IMR-90 (cell line): ENCODE results near the gene DTNA. TPM values are rescaled to one million over a fixed set of nuclear protein-coding genes. Genes with fewer than 3 reads are reported as not detected.

Source experiments
- ATAC-seq: fragments of 200-7000 bp; cut with Tn5 transposase; 2 replicates; pipeline ENCODE4 v1.9.1; 2020; ENCODE audit warnings: low read depth, mild to moderate bottlenecking, moderate library complexity
- BruUV-seq: library from RNA; stranded (reverse); fragments of 400-500 nt; replicated peaks from 2 replicates; lab custom pipeline; 2021; lab: Mats Ljungman, UMichigan
- CTCF ChIA-PET: fragments of 300-600 bp; formaldehyde crosslinking; extraction: SDS; loops from one replicate; lab custom pipeline; 2021; ENCODE audit warnings: antibody characterized with exemption; lab: Yijun Ruan, JAX
- POLR2A ChIA-PET: fragments of 300-600 bp; sonication (Branson Sonifier 250); formaldehyde crosslinking; loops from one replicate; lab custom pipeline; 2022; ENCODE audit warnings: antibody characterized with exemption; ENCODE audit not compliant: unreplicated experiment; lab: Charles Lee
- DNase-seq: peaks from one replicate; pipeline ENCODE4 v3.0.0; 2013
- H2AFZ ChIP-seq: replicated peaks from 2 replicates; pipeline ENCODE3; 2013; ENCODE audit warnings: low read length, mild to moderate bottlenecking; ENCODE audit not compliant: poor library complexity
- H2AK5ac ChIP-seq: 2 replicates; pipeline ENCODE4 v1.6.1; 2013; ENCODE audit warnings: low read depth, low read length, inconsistent platforms
- H2AK9ac ChIP-seq: replicated peaks from 2 replicates; pipeline ENCODE3; 2013; ENCODE audit warnings: mild to moderate bottlenecking, low read depth, low read length, moderate library complexity; ENCODE audit not compliant: poor library complexity
- H2BK120ac ChIP-seq: 2 replicates; pipeline ENCODE4 v1.6.1; 2013; ENCODE audit warnings: low read depth, low read length, inconsistent platforms
- H2BK15ac ChIP-seq: 3 replicates; pipeline ENCODE4 v1.6.1; 2013; ENCODE audit warnings: low read depth, low read length, inconsistent platforms
- H2BK20ac ChIP-seq: 2 replicates; pipeline ENCODE4 v1.6.1; 2013; ENCODE audit warnings: low read depth, mild to moderate bottlenecking, inconsistent platforms, low read length, moderate library complexity
- H2BK5ac ChIP-seq: 2 replicates; pipeline ENCODE4 v1.6.1; 2013; ENCODE audit warnings: mild to moderate bottlenecking, low read depth, low read length, inconsistent platforms; ENCODE audit not compliant: poor library complexity, severe bottlenecking
- H3K14ac ChIP-seq: replicated peaks from 2 replicates; pipeline ENCODE4 v1.6.1; 2013; ENCODE audit warnings: low read depth, low read length, inconsistent platforms
- H3K18ac ChIP-seq: 2 replicates; pipeline ENCODE4 v1.6.1; 2013; ENCODE audit warnings: low read depth, low read length, control low read depth
- H3K23ac ChIP-seq: 2 replicates; pipeline ENCODE4 v1.6.1; 2013; ENCODE audit warnings: low read depth, low read length, inconsistent platforms
- H3K27ac ChIP-seq: 2 replicates; pipeline ENCODE4 v1.5.1; 2013; ENCODE audit warnings: mild to moderate bottlenecking, control low read depth, low read length; ENCODE audit not compliant: insufficient read depth
- H3K27me3 ChIP-seq: 2 replicates; pipeline ENCODE4 v1.6.1; 2013; ENCODE audit warnings: low read length; ENCODE audit not compliant: control insufficient read depth, insufficient read depth
- H3K36me3 ChIP-seq: 2 replicates; pipeline ENCODE4 v1.6.1; 2013; ENCODE audit warnings: low read length, mixed read lengths; ENCODE audit not compliant: control insufficient read depth, insufficient read depth
- H3K4ac ChIP-seq: 2 replicates; pipeline ENCODE4 v1.6.1; 2013; ENCODE audit warnings: low read depth, low read length, inconsistent platforms
- H3K4me1 ChIP-seq: 2 replicates; pipeline ENCODE4 v1.6.1; 2013; ENCODE audit warnings: low read length, mixed read lengths; ENCODE audit not compliant: control insufficient read depth, insufficient read depth
- H3K4me2 ChIP-seq: 2 replicates; pipeline ENCODE4 v1.6.1; 2013; ENCODE audit warnings: low read depth, mild to moderate bottlenecking, control low read depth, low read length, moderate library complexity
- H3K4me3 ChIP-seq: 2 replicates; pipeline ENCODE4 v1.5.1; 2013; ENCODE audit warnings: low read depth, mild to moderate bottlenecking, control low read depth, low read length, moderate library complexity; ENCODE audit not compliant: insufficient read depth
- H3K56ac ChIP-seq: 2 replicates; pipeline ENCODE4 v1.6.1; 2013; ENCODE audit warnings: low read length, inconsistent platforms; ENCODE audit not compliant: insufficient read depth; ENCODE audit errors: extremely low read depth
- H3K79me1 ChIP-seq, 2 experiments: 2 replicates each; pipeline ENCODE4 v1.6.1; 2013; ENCODE audit warnings: low read length in 2 of 2, inconsistent platforms in 1 of 2, low read depth in 1 of 2
- H3K9ac ChIP-seq: 2 replicates; pipeline ENCODE4 v1.6.1; 2013; ENCODE audit warnings: low read depth, low read length, control low read depth
- H3K9me1 ChIP-seq: 2 replicates; pipeline ENCODE4 v1.6.1; 2013; ENCODE audit warnings: low read length, inconsistent platforms; ENCODE audit not compliant: insufficient read depth
- H3K9me3 ChIP-seq: 2 replicates; pipeline ENCODE4 v1.6.1; 2013; ENCODE audit warnings: low read length; ENCODE audit not compliant: control insufficient read depth, insufficient read depth
- H4K20me1 ChIP-seq: 2 replicates; pipeline ENCODE4 v1.6.1; 2013; ENCODE audit warnings: low read length, inconsistent platforms; ENCODE audit not compliant: insufficient read depth
- H4K5ac ChIP-seq: 2 replicates; pipeline ENCODE4 v1.6.1; 2013; ENCODE audit warnings: mild to moderate bottlenecking, low read depth, low read length, control low read depth
- H4K8ac ChIP-seq, 2 experiments: 2 replicates each; pipeline ENCODE4 v1.6.1; 2013; ENCODE audit warnings: low read depth in 2 of 2, low read length in 2 of 2, control low read depth in 1 of 2, inconsistent platforms in 1 of 2
- H4K91ac ChIP-seq: 2 replicates; pipeline ENCODE4 v1.6.1; 2013; ENCODE audit warnings: low read depth, low read length, inconsistent platforms; ENCODE audit not compliant: insufficient read depth
- POLR2A ChIP-seq: IDR thresholded peaks from 2 replicates; pipeline ENCODE4 v1.6.1; 2012; ENCODE audit warnings: mild to moderate bottlenecking, low read depth, low read length
- WGBS, 2 experiments: methylation state at CpG; one replicate each; pipeline versions ENCODE4 v1.1.5 to v1.1.7; 2013; ENCODE audit warnings: missing lambda C conversion rate in 2 of 2; ENCODE audit not compliant: insufficient read length in 1 of 2; ENCODE audit errors: extremely low coverage in 2 of 2; 5-methylcytosine and 5-hydroxymethylcytosine counted together
- dilution Hi-C: fragments of 300-500 bp; cut with HindIII; formaldehyde crosslinking; loops from one replicate; pipeline ENCODE4 v1.14.3; 2018; ENCODE audit warnings: low sequenced_read_pairs; ENCODE audit not compliant: unreplicated experiment
- in situ Hi-C: fragments of 300-500 bp; cut with MboI; formaldehyde crosslinking; loops from 3 replicates; pipeline ENCODE4 v1.14.3; 2019; ENCODE audit warnings: low sequenced_read_pairs, inconsistent platforms, mixed read lengths
- intact Hi-C: fragments of 100-400 bp; cut with micrococcal nuclease; formaldehyde crosslinking; loops from 2 replicates; pipeline ENCODE4 v1.10.0; 2022
- polyA plus RNA-seq, 3 experiments: library from polyadenylated mRNA; depleted of rRNA; stranded (reverse); fragments of >200 nt; gene quantifications; 2 replicates each; pipeline ENCODE4 v1.2.3, GENCODE V29; 2012; ENCODE audit warnings: low replicate concordance in 1 of 3
- total RNA-seq: library from RNA; depleted of rRNA; stranded (reverse); fragments of >200 nt; gene quantifications from 2 replicates; pipeline ENCODE4 v1.2.3, GENCODE V29; 2012

Gene DTNA
- total and polyA plus RNA-seq, 2 of the 4 experiments (the other 2 are of a cell fraction): 9.5 to 10.8 TPM

GRCh38 chr18:34718610-34719009 is 8.5 kb downstream of the DTNA start:
- Histone ChIP-seq H3K23ac (no peak overlapping the region), H3K4me1 (no peaks in the 10 kb centered on the region), H4K8ac (no peak overlapping the region), H3K4ac (no peak overlapping the region), H3K18ac (no peak overlapping the region), H4K91ac (no peak overlapping the region), H3K9me3 (no peaks in the 10 kb centered on the region), H2BK15ac (no peak overlapping the region), H3K14ac (no peak overlapping the region), H3K9ac (no peak overlapping the region), H2AK9ac (no peak overlapping the region), H3K36me3 (no peaks in the 10 kb centered on the region), H4K5ac (no peak overlapping the region), H3K56ac (no peak overlapping the region), H3K27ac (no peak overlapping the region), H3K79me1 (no peaks in the 10 kb centered on the region), H3K4me3 (no peak overlapping the region), H2BK120ac (no peak overlapping the region), H2AK5ac (no peak overlapping the region), H2BK5ac (no peak overlapping the region), H4K20me1 (no peaks in the 10 kb centered on the region), H3K9me1 (no peaks in the 10 kb centered on the region), H2BK20ac (no peak overlapping the region), H3K27me3 (no peaks in the 10 kb centered on the region), H2AFZ (no peak overlapping the region), H3K4me2 (no peak overlapping the region)
- TF ChIP-seq POLR2A: no peak
- no peak for ATAC-seq
- DNase-seq: no peak
- dilution Hi-C loops: no loop called here
- WGBS, 2 experiments: no CpG with 5 or more reads among the region's 1 CpG
- CTCF ChIA-PET: no interaction called here
- in situ Hi-C loops: no loop called here
- POLR2A ChIA-PET: no interaction called here
- intact Hi-C loops: no loop called here
- BruUV-seq: no TSS peak
